Hippocampal formation (tissue), 2 donors: ENCODE data around the gene THSD4.

Experiments used
- DNase-seq, 2 donors: peaks; one replicate each; lab custom pipeline; 2025; lab: John Stamatoyannopoulos, UW

THSD4 gene

DNA sequence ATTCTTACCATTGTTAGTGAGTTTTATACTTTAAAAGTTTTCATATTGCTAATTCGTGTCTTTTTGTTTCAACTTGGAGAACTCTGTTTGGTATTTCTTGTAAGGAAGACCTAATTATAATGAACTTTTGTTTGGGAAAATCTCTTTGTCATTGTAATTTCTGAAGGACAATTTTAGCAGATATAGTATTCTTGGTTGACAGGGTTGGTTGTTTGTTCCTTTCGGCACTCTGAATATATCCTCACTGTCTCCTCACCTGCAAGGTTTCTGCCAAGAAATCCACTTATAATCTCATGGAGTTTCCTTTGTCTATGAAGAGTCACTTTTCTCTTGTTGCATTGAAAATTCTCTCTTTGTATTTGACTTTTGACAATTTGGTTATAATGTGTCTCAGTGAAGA is 469.9 kb downstream of the THSD4 start:
- no peak for DNase-seq

DNA sequence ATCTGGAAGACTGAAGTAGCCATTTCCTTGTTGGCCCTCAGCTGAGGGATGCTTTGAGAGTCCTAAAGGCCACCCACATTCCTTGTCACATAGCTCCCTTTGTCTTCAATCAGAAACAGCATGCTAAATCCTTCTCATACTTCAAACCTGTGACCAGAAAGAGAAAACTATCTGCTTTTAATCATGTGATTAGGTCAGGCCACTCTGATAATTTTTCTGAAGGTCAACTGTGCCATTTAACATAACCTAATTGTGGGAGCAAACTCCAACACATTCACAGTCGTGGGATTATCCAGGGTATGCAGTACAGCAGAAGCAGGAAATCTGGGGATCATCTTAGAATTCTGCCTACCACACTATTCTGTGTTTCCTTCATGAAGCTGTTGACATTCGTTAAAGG is 471.2 kb downstream of the THSD4 start:
- DNase-seq: no peak

DNA sequence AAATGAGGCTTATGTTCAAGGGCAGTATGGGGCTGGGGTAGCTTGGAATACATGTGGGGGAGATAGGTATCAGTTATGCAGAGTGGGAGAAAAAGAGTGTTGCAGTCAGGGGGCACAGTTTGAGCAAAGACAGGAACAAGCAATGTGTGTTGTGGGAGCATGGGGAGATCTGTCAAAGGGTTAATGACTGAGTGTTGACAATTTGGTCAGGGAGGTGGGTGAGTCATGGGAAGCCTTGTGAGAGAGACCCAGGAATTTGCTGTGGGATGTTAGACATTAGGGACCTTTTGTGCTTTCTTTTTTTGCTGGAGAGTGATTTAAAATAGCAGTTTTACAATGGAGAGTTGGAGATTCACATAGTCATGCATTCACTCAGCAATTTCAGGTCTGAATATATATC is 473.5 kb downstream of the THSD4 start:
- no peak for DNase-seq

DNA sequence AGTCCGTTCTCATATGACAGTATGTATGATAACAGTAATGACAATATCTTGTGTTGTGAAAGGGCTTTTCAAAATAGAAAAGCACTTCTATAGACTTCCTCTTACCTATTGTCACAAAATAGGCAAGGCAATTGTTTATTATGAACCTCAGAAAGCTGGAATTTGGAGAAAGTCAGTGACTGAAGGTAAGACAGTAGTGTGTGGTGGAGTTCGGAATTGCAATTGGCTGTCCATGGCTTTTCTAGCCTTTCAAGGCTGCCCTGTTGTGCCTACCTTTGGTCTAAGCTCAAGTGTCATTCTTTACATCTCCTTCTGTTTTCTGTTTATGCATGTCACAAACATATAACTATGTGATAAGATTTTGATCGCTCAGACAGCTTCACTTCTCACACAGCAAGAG is 475.8 kb downstream of the THSD4 start:
- DNase-seq: no peak

DNA sequence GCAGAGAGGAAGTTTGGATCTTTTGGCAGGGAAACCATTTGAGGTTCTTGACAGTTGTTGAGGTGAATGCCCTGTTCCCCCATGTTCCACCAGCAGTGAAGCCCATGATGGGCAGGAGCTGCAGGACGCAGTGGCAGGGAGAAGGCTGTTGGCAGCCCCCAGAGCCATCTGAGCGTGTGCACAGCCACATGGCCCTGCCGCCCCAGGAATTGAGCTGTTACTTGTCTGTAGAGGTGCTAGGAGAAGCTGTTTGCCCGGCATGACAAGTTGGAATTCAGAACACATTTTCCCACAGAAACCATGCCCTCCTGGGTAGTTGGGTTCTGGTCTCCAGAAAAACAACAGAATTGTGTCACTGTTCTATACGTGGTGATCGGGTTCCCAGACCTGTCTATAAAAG is 476.9 kb downstream of the THSD4 start:
- DNase-seq: no peak

DNA sequence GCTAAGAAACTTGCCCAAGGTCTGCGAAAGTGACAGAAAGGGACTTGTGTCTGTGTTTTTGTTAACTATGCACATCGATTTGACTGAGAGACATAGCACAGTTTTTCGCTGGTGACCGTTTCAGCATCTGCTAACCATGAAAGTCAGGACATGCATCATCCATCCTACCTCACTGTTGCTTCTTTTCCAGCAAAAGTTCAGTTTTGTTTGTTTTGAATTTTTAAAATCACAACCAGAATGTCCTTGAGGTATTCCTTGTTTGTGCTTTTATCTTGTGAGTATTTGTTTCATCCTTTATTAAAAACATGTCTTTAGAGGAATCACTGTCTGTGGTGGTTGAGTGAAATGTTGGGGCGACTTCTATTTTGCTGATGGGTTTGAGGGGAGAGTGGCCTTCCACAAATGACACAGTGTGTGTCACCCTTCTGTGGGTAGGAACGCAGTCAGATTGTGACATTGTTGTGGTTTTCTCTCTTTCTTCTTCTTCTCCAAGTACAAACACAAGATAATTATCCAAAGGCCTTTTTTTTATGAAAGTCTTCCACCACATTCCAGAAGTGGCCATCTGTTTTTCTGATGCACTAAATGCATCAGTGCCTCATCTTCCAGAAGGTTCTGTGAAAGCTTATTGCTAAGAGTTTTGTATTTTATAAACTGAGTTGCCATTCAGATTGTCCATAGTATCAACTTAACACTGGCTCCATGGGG is 480.7 kb downstream of the THSD4 start:
- no peak for DNase-seq

DNA sequence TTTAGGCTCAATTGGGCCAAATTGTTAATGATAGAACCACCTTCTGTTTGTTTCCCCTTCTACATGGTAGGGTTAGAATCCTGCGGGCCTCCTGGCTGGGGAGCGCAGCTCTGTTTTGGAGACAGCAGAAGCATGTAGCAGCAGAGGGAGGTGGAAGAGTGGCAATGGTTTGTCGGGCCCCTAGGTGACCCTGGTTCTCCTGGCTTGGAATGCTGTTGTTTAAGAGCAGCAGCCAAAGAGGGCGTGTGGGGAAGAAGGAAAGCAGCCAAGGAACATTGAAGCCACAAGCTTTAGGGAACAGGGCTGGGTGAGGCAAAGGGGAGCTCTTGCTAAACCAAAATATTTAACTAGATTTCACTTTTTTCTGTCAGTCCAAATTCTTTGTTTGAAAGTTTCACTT is 481.4 kb downstream of the THSD4 start:
- peak; percentile 17 to 21 for DNase-seq

DNA sequence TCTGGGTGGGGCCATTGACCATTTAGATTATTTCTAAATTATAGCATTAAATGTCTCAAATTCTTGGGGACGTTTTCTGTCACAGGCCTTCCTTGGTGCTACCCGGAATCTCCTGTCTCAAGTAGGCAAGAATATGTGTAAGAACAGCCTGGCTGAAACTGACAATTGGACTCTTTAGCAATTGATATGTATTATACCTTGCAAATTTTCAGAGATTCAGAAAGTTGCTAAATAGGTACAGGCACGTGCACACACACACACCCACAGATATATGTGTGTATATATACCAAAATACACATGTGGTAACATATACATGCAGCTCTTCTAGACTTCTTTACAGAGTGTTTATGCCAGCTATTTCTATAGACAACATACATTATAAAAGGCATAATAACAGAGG is 481.9 kb downstream of the THSD4 start:
- DNase-seq: no peak

DNA sequence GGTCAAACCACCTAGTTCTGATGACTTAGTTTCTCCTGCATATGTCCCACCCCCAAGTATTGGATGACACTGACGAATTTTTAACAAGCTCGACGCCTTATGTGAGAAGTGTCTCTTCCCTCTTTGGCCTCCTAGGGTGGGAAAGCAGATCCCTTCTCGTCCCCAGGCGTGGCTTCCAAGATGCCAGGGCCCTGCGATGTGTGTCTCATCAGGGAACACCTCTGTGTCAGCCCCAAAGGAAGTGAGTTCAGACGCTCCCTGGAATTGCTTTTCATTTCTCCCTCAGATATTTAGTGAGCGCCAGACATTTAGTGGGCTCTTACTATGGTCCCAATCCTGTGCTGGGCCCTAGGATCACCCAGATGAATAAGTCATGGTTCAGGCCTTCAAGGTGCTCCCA is 482.4 kb downstream of the THSD4 start:
- no peak for DNase-seq

DNA sequence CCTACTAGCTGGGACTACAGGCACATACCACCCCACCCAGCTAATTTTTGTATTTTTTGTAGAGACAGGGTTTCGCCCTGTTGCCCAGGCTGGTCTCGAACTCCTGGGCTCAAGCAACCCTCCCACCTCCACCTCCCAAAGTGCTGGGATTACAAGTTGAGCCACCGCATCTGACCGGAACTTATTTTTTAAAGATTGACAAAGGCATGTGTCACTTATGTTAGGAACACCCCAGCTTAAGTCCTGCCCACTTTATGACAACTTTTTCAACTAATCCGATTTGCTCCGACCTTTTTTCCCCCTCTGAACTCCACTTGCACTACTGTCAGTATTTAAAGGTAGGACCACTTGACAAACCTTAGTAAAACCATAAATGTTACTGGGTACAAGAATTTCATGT is 483.5 kb downstream of the THSD4 start:
- no peak for DNase-seq

DNA sequence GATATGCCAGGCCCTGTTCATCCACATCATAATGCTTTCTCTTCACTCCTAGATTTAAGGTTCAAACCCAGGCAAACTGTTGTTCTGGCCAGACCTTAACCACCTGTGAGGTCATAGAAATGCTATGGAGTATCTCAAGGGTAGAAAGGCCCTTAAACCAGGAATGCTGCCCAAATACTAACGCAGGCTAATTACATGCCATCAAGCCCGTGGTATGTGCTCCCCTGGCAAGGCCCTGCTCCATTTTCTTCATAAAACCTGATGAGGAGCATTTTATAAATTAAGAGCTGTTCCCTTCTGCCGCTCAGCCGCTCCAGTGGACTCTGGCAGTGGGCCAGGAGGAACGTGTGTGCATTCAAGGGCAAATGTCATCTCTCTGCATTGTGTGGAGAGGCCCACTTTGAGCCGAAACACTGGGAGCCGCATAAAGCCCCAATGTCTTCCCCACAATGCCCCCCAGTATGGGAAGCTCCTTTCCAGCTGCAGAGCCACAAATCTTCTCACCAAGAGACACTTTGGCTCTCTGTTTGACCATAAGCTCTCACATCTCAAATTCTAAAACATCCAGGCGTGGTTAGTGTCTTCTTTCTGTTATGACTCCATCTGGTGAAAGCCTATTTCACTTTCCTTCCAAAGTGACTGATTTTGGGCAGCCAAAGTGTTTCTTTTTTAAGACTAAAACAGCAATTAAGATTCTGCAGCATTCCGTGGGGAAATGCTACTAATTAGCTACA is 484.3 kb downstream of the THSD4 start:
- DNase-seq: no peak

DNA sequence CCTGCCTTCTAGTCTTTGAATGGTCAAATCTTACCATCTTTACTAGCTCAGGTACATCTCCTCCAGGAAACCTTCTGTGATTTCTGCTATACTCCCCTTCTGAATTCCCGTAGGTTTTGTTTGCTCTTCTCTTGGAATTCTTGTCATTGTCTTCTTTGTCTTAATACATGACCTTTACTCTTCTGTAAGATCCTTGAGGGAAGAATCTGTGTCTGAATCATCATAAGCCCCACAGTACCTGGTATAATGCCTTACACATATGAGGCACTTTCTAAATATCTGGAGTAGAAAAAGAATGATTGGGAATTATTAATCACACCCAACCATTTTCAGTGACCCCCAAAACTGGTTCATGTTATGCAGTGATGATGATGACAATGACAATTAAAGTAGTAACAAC is 485.0 kb downstream of the THSD4 start:
- no peak for DNase-seq

DNA sequence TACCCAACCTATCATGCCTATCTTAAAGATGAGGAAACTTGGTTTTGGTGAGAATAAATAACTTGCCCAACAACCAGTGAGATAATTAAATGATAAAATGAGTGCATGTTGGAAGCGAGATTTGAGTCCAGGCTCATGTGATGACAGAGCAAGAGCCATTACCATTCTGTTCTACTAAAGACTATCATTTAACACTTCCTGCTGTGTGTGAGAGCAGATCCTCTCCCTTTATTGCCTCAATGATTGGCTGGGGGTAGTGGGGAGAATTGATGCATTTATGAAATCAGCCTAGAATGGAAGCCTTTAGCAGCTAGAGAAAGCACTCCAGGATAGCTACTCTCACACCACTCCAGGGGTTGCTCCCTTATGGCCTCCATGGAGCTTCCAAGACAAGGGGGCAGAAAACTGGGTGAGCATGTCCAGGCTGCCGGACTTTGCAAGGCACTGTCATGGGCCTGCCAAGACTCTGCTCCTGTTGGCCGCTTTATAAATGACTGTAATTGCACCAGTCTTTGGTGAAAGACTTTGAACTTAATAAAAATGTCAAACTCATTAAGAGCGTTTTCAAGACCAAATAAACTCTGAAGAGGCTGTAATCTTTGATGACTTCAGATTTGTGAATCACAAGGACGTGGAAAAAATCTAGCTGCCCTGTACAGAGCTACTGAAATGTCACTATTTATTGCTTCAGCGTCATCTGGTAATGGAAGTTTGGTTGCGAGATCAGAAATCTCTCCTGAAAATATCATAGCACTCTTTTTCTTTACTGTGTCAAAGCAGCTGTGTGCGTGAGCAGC is 486.0 kb downstream of the THSD4 start:
- peak in 1 of 2 donors; percentile 6 for DNase-seq

DNA sequence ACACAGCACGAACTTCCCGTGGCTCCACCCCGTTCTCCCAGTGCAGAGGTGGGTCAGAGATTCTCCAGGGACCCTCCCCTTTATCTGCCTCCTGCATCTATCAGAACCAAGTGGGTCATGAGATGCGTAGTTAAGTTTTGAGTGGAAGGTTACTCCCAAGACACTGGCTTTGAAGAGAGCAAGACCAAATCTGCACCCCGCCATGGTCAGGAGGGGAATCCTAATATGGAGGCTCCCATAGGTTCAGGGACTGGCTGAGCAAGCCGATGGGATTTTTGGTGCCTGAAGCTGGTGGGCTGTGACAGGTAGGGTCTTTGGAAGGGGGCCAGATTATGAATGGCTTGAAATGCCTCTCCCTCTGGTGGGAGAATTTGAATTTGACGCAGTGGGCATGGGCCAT is 488.1 kb downstream of the THSD4 start:
- no peak for DNase-seq

DNA sequence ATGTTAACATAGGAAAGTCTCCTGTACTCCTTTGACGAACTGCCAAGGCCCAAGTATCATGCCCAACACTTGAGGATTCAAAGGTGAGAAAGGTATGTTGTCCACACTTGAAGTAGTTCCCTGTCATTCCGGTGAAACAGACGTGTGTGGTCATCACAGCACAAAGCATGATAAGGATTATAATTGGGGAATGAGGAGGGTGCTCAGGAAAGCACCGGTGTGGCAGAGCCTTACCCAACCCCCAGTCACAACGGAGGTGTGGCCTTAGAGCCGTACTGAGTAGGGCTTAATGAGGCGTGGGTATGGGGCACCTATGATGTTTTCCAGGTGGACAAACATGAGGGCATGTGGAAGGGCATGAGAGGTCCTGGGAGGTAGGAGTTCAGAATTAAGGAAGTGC is 492.1 kb downstream of the THSD4 start:
- no peak for DNase-seq

DNA sequence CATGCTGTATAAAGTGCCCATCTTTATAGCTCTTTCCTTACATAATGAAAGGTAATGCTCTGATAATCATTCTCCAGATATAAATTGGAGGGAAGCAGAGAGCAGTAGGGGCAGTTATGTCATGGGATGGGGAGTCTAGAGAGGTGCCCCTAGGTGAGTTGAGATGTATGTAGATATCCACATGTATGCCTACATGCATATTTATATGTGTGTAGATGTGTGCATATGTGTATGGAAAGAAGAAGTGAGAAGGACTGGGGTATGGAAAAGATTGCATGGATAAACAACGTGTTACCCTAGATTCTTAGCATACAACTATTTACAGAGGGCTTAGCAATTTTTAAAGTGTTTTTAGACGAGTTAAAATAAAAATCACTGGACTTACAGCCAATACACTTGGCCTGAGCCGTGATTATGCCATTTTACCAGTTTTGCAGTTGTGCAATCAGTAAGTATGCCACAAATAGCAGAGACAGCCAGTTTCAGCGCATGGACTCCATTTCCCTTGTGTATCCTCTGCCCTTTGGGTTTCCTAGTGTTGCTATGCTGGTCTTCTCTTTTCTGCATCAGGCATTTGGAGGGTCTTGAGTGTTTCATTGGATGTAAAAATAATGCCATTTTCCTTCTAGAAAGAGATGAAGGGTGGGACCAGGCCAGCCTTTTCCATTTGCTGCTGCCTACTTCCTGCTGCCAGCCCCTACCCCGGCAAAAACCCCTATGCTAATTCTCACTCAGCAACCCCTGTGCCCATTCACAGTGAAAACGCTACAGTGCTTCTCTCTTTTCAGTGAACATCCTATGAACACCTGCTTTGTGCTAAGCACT is 495.7 kb downstream of the THSD4 start:
- no peak for DNase-seq

DNA sequence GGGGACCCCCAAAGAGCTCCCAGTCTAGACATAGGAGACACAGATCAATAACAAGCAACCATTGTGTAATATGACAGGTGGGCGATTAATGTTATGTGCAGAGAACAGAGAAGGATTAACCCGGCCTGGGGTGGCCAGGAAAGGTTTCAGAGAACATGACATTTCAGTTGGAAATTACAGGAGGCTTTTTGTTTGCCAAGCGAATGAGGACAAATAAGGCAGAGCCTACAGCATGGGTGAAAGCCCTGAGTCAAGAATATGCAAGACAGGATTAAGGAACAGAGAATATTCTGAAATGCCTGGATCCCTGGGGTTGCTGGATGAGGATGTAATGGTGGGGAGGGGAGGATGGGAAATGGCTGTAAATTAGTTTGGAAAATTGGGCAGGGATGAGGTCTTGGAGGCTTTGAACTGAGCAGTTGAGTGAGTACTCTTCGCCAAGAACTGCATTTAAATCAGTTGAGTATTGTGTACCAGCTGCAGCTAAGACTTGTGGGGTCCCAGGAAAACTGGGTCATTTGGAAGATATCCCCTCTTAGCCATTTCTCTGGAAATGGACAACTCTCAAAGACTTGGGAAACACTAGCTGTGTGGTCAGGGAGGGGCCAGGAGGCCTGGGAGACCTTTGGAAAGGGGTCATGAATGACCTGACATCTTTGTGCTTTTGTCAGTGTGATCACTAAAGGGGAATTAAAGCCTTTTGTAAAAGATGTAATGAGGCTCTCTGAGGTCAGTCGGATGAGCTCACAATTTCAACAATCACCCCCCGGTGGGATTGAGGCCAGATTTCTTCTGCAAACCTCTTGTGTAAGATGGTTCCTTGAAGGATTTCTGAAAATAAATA is 496.5 kb downstream of the THSD4 start:
- no peak for DNase-seq

DNA sequence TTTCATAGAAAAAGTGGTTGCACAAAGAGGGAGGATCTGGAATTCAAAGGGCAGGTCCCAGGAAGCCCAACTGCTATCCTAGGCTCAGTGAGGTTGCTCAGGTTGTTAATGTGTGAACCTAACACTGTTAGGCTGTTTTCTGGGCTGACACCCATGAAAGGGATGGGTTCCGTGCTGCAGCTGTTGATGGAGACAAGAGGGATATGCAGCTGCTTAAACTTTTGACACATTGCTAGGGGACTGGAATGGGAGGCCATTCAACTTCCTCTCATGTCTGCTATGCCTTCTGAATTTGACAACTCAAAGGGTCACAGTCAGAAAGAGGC is 497.1 kb downstream of the THSD4 start:
- no peak for DNase-seq

DNA sequence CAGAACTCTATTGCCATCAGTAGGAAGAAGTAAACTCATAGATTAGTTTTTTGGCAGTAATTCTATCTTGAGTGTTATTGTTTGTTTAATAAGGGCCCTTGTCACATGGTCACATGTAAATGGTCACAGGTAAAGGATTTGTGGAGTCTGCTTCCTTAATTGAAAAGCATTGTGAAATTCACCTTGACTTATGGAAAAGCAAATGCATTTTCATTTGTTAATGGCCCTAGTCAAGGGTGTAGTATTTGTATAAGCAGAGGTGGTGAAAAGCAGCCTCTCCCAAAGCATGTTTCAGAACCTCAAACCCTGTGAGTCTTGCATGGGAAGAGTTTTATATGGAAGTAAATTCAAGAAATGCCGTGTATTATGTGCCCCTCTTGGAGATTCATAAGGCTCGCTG is 497.6 kb downstream of the THSD4 start:
- no peak for DNase-seq

DNA sequence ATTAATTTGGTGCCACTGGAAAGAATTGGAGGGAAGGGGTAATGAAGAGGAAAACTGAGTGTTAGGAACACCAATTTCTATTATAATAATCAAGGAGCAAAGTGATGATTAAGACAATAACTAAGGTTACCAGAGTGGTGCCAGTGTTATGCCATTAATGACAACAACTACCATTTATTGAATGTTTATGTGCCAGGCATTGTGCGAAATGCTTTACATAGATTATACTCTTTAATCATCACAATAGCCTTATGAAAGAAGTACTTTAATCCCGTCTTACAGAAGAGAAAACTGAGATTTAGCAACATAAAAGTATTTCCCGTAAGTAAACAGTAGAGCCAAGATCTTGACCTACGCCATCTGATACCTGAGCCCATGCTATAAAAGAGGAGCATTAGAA is 507.8 kb downstream of the THSD4 start:
- DNase-seq: no peak

DNA sequence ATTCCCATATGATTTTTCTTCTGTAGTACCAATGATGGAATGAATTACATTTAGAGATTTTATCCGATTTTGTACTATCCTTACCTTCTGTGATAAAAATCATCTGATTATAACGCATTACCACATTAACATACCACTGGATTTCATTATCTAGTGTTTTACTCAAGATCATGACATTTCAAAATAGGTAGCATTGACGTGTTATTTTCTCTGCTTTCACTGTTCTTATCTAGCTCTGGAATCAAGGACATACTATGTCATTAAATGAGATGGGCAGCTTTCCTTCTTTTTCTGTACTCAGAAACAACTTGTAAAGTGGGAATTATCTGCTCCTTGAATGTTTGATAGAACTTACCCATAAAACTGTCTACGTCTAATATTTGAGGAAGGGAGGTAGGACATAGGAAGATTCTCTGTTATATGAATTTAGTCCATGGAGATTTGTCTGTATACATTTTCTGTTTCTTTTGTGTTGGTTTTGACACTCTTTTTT is 511.4 kb downstream of the THSD4 start:
- no peak for DNase-seq
